HCT116 (cell line): ENCODE data around the gene DUOXA1. TPM values are rescaled to one million over a fixed set of nuclear protein-coding genes. Genes with fewer than 3 reads are reported as not detected.

Experiments
- ATAC-seq: fragments of 200-7000 bp; cut with Tn5 transposase; 2 replicates; pipeline ENCODE4 v1.9.1; 2020; ENCODE audit warnings: mild to moderate bottlenecking, moderate library complexity
- BruUV-seq: library from RNA; stranded (reverse); fragments of 400-500 nt; replicated peaks from 2 replicates; lab custom pipeline; 2021; lab: Mats Ljungman, UMichigan
- CTCF ChIA-PET: fragments of 300-600 bp; sonication (Branson Sonifier 250); formaldehyde crosslinking; loops from one replicate; lab custom pipeline; 2021; ENCODE audit warnings: antibody characterized with exemption; lab: Charles Lee
- POLR2A ChIA-PET: fragments of 300-600, 350-600 bp; sonication (Branson Sonifier 250); formaldehyde crosslinking; loops from one replicate; lab custom pipeline; 2021; ENCODE audit warnings: antibody characterized with exemption; lab: Charles Lee
- RAD21 ChIA-PET, 2 experiments: fragments of 300-600 bp; sonication (Branson Sonifier 250); formaldehyde crosslinking; loops; one replicate each; lab custom pipeline; 2023; ENCODE audit warnings: low total read pairs in 2 of 2; ENCODE audit not compliant: uncharacterized antibody in 2 of 2, unreplicated experiment in 2 of 2, low non-redundant PET in 1 of 2; lab: Charles Lee
- DNase-seq: peaks from one replicate; pipeline ENCODE4 v3.0.0-alpha.2; 2010; ENCODE audit warnings: low read depth, low spot score
- H2AFZ ChIP-seq: fragments of 200-600 bp; shearing (Covaris generic), sonication (generic); 2 replicates; pipeline ENCODE4 v1.6.1; 2017; ENCODE audit warnings: low read depth, mixed run types, mixed read lengths, antibody characterized with exemption, low read length; ENCODE audit not compliant: poor library complexity, severe bottlenecking
- H3K27ac ChIP-seq: 2 replicates; pipeline ENCODE4 v1.5.1; 2012; ENCODE audit warnings: low read depth, low read length
- H3K27me3 ChIP-seq: fragments of 200-600 bp; sonication (generic); 2 replicates; pipeline ENCODE4 v1.6.1; 2016; ENCODE audit warnings: mixed run types, low read length, mixed read lengths; ENCODE audit not compliant: insufficient read depth
- H3K36me3 ChIP-seq, 2 experiments: fragments of 200-500 bp in 1 of 2; fragments of 200-600 bp in 1 of 2; sonication (Bioruptor generic) in 1 of 2; sonication (generic) in 1 of 2; 2 replicates each; pipeline versions ENCODE4 v1.5.1 to v1.6.1; 2014 to 2016; ENCODE audit warnings: low read length in 2 of 2, inconsistent platforms in 1 of 2, mixed read lengths in 1 of 2, mixed run types in 1 of 2; ENCODE audit not compliant: insufficient read depth in 2 of 2, control insufficient read depth in 1 of 2
- H3K4me1 ChIP-seq, 2 experiments: fragments of 200-600 bp in 1 of 2; sonication (generic) in 1 of 2; 2 replicates each; pipeline versions ENCODE4 v1.5.1 to v1.6.1; 2012 to 2017; ENCODE audit warnings: low read length in 2 of 2, inconsistent platforms in 1 of 2, mild to moderate bottlenecking in 1 of 2, mixed read lengths in 1 of 2, mixed run types in 1 of 2, moderate library complexity in 1 of 2; ENCODE audit not compliant: insufficient read depth in 2 of 2, control insufficient read depth in 1 of 2
- H3K4me2 ChIP-seq: fragments of 200-600 bp; sonication (generic); 2 replicates; pipeline ENCODE4 v1.6.1; 2017; ENCODE audit warnings: mixed run types, low read length, mixed read lengths
- H3K4me3 ChIP-seq, 2 experiments: fragments of 200-600 bp in 1 of 2; sonication (generic) in 1 of 2; replicated peaks in 1 of 2; 2 replicates each; pipeline ENCODE4 v1.5.1; 2011 to 2016; ENCODE audit warnings: low read length in 2 of 2, control low read depth in 1 of 2, low read depth in 1 of 2, mild to moderate bottlenecking in 1 of 2, mixed read lengths in 1 of 2, mixed run types in 1 of 2
- H3K79me2 ChIP-seq: fragments of 200-600 bp; sonication (generic); 2 replicates; pipeline ENCODE4 v1.6.1; 2017; ENCODE audit warnings: mild to moderate bottlenecking, mixed run types, low read length, moderate library complexity, mixed read lengths; ENCODE audit not compliant: insufficient read depth
- H3K9ac ChIP-seq: fragments of 200-600 bp; sonication (generic); 2 replicates; pipeline ENCODE4 v1.6.1; 2016; ENCODE audit warnings: low read length, mixed read lengths
- H3K9me2 ChIP-seq: fragments of 200-600 bp; sonication (generic), shearing (Covaris generic); 2 replicates; pipeline ENCODE4 v1.6.1; 2017; ENCODE audit warnings: mixed run types, mild to moderate bottlenecking, moderate library complexity; ENCODE audit not compliant: insufficient read depth
- H3K9me3 ChIP-seq, 2 experiments: fragments of 200-500 bp in 1 of 2; fragments of 200-600 bp in 1 of 2; sonication (Bioruptor generic) in 1 of 2; sonication (generic) in 1 of 2; 2 replicates each; pipeline ENCODE4 v1.6.1; 2014 to 2017; ENCODE audit warnings: low read length in 2 of 2, mixed read lengths in 2 of 2, inconsistent platforms in 1 of 2, low read depth in 1 of 2, mild to moderate bottlenecking in 1 of 2, mixed run types in 1 of 2, moderate library complexity in 1 of 2; ENCODE audit not compliant: control insufficient read depth in 1 of 2, insufficient read depth in 1 of 2
- H4K20me1 ChIP-seq: fragments of 200-600 bp; sonication (generic), shearing (Covaris generic); 2 replicates; pipeline ENCODE4 v1.6.1; 2017; ENCODE audit warnings: mixed run types, mild to moderate bottlenecking, moderate library complexity; ENCODE audit not compliant: insufficient read depth
- ATF3 ChIP-seq: IDR thresholded peaks from 2 replicates; pipeline ENCODE4 v1.6.1; 2012
- CBX3 ChIP-seq: IDR thresholded peaks from 2 replicates; pipeline ENCODE4 v1.6.1; 2012; ENCODE audit warnings: low read depth
- CEBPB ChIP-seq: IDR thresholded peaks from 2 replicates; pipeline ENCODE4 v1.6.1; 2012; ENCODE audit warnings: low read depth
- EGR1 ChIP-seq: IDR thresholded peaks from 2 replicates; pipeline ENCODE4 v1.6.1; 2012; ENCODE audit warnings: low read depth
- JUND ChIP-seq: IDR thresholded peaks from 2 replicates; pipeline ENCODE4 v1.6.1; 2012
- MAX ChIP-seq: IDR thresholded peaks from 2 replicates; pipeline ENCODE4 v1.6.1; 2012
- POLR2A ChIP-seq: IDR thresholded peaks from 2 replicates; pipeline ENCODE4 v1.7.0; 2011; ENCODE audit warnings: borderline replicate concordance; ENCODE audit not compliant: insufficient read depth, insufficient read length; ENCODE audit errors: extremely low read depth
- SP1 ChIP-seq: IDR thresholded peaks from 2 replicates; pipeline ENCODE4 v1.6.1; 2012; ENCODE audit warnings: low read depth
- YY1 ChIP-seq: IDR thresholded peaks from 2 replicates; pipeline ENCODE4 v1.6.1; 2011; ENCODE audit warnings: low read length, low read depth, moderate library complexity, mild to moderate bottlenecking; ENCODE audit not compliant: insufficient replicate concordance; ENCODE audit errors: extremely low read depth
- ZBTB33 ChIP-seq: IDR thresholded peaks from 2 replicates; pipeline ENCODE4 v1.6.1; 2011; ENCODE audit warnings: mild to moderate bottlenecking, low read length, moderate library complexity; ENCODE audit not compliant: insufficient replicate concordance; ENCODE audit errors: extremely low read depth
- ZFX ChIP-seq: fragments of 450-650 bp; IDR thresholded peaks from 2 replicates; pipeline ENCODE4 v1.6.1; 2017
- intact Hi-C: fragments of 100-400 bp; cut with micrococcal nuclease; formaldehyde crosslinking; loops from 2 replicates; pipeline ENCODE4 v1.10.0; 2022
- total RNA-seq: library from RNA; stranded (reverse); gene quantifications from one replicate; pipeline ENCODE4 v1.2.1, GENCODE V29; 2021; ENCODE audit not compliant: unreplicated experiment

DUOXA1 gene
- total RNA-seq, 1 experiment from 2014 or later, result 2.3 TPM

GRCh38 chr15:45150997-45151396, 21.3 kb upstream of the DUOXA1 start:
- no peak for DNase-seq
- Histone ChIP-seq H3K27me3 (no peaks in the 10 kb centered on the region), H3K27ac (no peak overlapping the region), H3K9ac (no peak overlapping the region), H2AFZ (no peak overlapping the region), H3K4me3 (no peak overlapping the region), H3K4me1 (peaks cover 0 to 4% of the 10 kb centered on the region in 2 experiments; a peak in 1 of 4 replicates), H4K20me1 (no peaks in the 10 kb centered on the region), H3K79me2 (no peaks in the 10 kb centered on the region), H3K36me3 (peaks cover 0 to under 1% of the 10 kb centered on the region in 2 experiments; a peak in 1 of 4 replicates), H3K9me3 (no peaks in the 10 kb centered on the region), H3K9me2 (no peaks in the 10 kb centered on the region), H3K4me2 (no peak overlapping the region)
- RAD21 ChIA-PET, result no interaction called here
- TF ChIP-seq ZBTB33, result no peak
- TF ChIP-seq ZFX, result no peak
- TF ChIP-seq ATF3, result no peak
- TF ChIP-seq CBX3, result no peak
- TF ChIP-seq POLR2A, result no peak
- TF ChIP-seq JUND, result no peak
- no peak for TF ChIP-seq YY1
- TF ChIP-seq CEBPB, result no peak
- TF ChIP-seq EGR1, result no peak
- TF ChIP-seq SP1, result no peak
- no peak for TF ChIP-seq MAX
- intact Hi-C loops, result no loop called here
- no peak for ATAC-seq
- BruUV-seq, result no TSS peak
- POLR2A ChIA-PET, result no interaction called here
- CTCF ChIA-PET, result no interaction called here
